IPS-11a (cell line): ENCODE data around the gene THOC2.
"Not testable (repeated sequence)": the region's sequence is repeated elsewhere in the genome, so short reads cannot be mapped to it uniquely, and the experiment has no call there.

ENCODE experiments used
- H3K4me3 ChIP-seq: one replicate; pipeline ENCODE4 v1.5.1; 2013; ENCODE audit warnings: low read depth, low read length, control low read depth

THOC2 gene

DNA sequence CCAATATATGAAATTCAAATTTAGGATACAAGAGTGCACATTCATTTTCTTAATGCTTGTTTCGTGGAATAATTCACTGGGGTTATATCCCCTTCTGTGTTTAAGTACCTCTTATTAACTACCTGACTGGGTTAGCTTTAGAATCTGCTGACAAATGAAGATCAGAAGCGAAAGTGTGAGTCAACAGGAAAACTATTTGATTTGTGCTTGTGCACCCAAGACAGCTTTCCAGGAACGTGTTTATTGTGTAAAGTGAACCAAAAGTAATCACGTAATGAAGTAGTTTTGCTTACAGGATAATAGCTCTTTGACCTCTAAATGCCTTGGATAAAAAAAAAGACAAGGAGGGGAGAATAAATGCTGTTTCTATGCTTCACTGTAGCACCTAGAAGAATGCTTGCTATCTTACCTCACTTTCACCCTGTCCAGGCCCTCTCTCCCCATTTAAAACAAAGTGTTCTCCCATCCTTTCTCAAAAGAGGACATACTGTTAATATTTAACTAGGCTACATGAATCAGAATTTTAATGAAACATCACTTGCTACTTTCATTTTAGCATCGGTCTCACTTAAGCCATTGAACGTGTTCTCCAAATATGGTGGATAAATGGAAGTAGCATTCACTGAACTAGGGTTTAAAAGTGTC is 141.9 kb downstream of the THOC2 start:
- no peak overlapping the region for H3K4me3 ChIP-seq

DNA sequence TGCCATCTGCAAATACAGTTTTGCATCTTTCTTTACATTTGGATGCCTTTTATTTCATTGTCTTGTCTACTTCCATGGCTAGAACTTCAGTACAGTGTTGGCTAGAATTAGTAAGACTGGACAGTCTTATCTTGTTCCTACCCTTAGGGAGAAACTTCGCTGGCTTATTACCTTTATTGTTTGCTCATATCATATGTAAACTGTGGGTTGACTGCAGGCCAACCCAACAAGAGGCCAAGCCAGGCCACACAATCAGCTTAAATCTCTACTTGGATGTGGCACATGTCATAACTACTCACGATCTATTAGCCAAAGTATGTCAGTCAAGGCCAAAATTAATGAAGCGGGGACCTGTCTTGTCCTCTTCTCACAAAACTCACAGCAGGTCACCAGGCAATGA is 144.1 kb downstream of the THOC2 start:
- no peak overlapping the region for H3K4me3 ChIP-seq

DNA sequence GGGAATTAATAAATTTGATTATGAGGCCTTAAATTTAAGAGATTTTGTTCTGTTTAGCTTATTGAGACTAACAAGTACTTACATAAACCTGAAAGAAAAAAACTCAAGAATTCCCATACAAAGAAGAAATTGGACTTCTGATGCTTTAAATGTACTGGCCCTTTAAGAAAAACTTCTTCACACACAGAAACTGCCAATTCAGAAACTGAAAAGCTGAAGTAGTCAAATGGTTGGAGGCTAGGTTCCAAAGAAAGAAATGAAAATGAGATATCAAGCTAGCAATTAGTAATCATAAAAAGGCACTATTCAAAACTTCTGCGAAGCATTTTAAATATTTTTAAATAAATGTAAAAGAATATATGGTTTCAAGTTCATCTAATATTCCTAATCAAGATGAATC is 151.3 kb downstream of the THOC2 start:
- H3K4me3 ChIP-seq: no peak overlapping the region

DNA sequence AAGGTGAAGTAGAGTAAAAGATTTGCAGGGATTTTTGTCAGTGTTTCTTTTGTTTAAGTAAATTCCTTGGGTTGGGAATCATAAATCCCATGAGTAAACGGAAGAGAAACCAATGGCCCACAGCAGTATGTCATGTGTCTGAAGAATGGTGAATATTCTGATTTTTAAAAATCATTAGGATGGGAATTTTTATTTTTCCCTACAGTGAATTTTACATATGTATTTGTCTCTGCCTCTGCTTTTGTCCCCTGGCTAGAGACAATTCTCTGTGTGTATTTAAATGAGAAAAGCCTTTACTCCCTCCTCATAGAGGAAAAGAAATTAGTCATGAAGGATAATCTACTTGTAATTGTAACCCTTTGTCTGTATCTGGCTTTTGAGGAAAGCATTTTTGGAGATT is 152.1 kb downstream of the THOC2 start:
- no peak overlapping the region for H3K4me3 ChIP-seq

DNA sequence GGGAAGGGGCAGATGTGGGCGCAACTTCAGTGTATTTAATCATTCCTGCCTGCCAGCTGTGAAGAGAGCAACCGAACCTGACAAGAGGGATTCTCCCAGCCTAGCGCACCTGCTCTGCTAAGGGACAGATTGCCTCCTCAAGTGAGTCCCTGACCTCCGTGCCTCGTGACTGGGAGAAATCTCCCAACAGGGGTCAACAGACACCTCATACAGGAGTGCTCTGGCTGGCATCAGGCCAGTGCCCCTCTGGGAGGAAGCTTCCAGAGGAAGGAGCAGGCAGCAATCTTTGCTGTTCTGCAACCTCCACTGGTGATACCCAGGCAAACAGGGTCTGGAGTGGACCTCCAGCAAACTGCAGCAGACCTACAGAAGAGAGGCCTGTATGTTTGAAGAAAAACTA is 158.8 kb downstream of the THOC2 start:
- H3K4me3 ChIP-seq: not testable (repeated sequence)

DNA sequence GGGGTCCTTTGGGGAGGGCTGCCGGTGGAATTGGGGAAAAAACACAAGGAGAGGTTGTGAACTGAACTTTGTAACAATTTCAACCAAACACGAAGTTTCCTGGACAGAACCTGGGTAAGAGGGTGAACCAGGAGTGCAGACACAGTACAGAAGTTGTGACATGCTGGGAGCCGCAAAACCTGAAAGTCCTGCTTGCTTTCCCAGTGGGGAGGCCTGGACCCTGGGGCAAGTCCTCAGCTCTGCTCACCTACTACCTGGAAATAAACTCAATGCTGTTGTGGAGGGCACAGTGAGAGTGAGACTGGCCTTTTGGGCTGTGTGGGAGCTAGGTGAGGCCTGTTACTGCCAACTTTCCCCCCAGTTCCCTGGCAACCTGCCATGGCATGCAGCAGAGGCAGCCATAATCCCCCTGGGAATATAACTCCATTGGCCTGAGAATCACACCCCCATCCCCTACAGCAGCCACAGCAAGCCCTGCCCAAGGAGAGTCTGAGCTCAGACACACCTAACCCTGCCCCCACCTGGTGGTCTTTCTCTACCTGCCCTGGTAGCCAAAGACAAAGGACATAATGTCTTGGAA is 162.8 kb downstream of the THOC2 start:
- H3K4me3 ChIP-seq: no peak overlapping the region

DNA sequence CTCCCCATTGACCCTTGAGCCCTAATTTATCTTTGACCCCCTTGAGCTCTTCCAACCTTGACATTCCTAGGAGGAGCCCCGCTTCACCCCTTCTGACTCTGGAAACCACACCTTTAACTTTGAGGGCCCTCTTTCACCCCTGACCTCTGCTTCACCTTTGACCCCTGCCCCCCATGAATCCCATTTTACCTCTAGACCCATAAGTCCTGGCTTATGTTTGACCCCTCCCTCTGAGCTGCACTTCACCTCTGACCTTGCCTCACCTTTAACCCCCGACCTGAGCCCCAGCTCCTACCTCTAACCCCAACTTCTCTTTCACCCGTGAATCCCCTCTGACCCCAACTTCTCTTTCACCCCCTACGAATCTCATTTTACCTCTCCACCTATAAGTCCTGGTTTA is 169.7 kb downstream of the THOC2 start:
- no peak overlapping the region for H3K4me3 ChIP-seq

DNA sequence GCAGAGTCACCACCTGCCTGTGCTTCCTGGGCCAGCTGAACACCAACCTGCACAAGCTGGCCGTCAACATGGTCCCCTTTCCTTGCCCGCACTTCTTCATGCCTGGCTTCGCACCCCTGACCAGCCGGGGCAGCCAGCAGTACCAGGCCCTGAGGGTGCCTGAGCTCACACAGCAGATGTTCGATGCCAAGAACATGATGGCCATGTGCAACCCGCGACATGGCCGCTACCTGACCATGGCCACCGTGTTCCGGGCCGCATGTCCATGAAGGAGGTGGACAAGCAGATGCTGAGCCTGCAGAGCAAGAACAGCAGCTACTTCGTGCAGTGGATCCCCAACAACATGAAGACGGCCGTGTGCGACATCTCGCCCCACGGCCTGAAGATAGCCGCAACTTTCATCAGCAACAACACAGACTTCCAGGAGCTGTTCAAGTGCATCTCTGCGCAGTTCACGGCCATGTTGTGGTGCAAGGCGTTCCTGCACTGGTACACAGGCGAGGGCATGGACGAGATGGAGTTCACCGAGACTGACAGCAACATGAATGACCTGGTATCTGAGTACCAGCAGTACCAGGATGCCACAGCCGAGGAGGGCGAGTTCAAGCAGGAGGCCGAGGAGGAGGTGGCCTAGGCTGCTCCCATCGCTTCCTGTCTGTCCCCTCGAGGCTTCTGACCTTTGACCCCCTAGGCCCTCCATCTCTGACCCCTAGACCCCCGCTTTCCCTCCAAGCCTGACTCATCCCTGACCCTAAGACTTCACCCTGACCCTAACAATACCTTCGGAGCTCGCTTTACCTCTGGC is 170.3 kb downstream of the THOC2 start:
- H3K4me3 ChIP-seq: no peak overlapping the region

DNA sequence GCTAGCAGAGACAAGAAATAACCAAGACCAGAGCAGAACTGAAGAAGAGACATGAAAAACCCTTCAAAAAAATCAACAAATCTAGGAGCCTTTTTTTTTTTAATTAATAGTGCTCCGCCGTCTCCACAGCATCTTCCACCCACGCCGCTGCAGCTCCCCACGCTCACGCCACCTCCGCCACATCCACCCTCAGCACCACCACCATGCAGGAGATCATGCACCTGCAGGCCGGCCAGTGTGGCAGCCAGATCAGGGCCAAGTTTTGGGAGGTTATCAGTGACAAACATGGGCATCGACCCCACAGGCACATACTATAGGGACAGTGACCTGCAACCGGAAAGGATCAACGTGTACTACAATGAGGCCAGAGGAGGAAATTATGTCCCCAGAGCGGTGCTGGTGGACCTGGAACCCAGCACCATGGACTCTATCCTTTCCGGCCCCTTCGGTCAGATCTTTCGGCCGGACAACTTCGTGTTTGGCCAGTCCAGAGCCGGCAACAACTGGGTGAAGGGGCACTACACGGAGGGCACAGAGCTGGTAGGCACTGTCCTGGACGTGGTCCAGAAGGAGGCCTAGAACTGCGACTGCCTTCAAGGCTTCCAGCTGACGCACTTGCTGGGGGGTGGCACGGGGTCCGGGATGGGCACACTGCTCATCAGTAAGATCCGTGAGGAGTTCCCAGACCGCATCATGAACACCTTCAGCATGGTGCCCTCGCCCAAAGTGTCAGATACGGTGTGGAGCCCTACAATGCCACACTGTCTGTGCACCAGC is 171.2 kb downstream of the THOC2 start:
- no peak overlapping the region for H3K4me3 ChIP-seq

DNA sequence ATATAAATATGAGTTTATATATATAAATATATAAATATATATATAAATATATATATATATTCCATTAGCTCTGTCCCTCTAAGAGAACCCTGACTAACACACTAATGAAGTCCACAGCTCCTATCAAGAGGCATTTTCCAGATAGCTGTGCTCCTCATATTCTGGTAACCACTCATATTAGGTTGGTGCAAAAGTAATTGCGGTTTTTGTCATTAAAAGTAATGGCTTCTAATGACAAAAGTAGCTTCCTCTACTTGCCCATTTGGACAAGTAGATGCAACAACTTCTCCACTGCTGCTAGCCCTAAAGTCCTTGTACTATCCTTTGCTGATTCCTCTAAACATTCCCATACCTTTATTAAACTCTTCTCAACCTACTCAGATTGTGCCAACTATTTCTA is 182.0 kb downstream of the THOC2 start:
- no peak overlapping the region for H3K4me3 ChIP-seq
